Camera-type eye (tissue), 1 donor: ENCODE measurements around the gene CROCC. TPM values are rescaled to one million over a fixed set of nuclear protein-coding genes. Genes with fewer than 3 reads are reported as not detected.

Experiments
- total RNA-seq: library from RNA; depleted of rRNA; stranded (reverse); fragments of >200 nt; gene quantifications from one replicate; pipeline ENCODE4 v1.2.3, GENCODE V29; 2014

CROCC gene, protein sequence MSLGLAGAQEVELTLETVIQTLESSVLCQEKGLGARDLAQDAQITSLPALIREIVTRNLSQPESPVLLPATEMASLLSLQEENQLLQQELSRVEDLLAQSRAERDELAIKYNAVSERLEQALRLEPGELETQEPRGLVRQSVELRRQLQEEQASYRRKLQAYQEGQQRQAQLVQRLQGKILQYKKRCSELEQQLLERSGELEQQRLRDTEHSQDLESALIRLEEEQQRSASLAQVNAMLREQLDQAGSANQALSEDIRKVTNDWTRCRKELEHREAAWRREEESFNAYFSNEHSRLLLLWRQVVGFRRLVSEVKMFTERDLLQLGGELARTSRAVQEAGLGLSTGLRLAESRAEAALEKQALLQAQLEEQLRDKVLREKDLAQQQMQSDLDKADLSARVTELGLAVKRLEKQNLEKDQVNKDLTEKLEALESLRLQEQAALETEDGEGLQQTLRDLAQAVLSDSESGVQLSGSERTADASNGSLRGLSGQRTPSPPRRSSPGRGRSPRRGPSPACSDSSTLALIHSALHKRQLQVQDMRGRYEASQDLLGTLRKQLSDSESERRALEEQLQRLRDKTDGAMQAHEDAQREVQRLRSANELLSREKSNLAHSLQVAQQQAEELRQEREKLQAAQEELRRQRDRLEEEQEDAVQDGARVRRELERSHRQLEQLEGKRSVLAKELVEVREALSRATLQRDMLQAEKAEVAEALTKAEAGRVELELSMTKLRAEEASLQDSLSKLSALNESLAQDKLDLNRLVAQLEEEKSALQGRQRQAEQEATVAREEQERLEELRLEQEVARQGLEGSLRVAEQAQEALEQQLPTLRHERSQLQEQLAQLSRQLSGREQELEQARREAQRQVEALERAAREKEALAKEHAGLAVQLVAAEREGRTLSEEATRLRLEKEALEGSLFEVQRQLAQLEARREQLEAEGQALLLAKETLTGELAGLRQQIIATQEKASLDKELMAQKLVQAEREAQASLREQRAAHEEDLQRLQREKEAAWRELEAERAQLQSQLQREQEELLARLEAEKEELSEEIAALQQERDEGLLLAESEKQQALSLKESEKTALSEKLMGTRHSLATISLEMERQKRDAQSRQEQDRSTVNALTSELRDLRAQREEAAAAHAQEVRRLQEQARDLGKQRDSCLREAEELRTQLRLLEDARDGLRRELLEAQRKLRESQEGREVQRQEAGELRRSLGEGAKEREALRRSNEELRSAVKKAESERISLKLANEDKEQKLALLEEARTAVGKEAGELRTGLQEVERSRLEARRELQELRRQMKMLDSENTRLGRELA (N-terminal part only)
- total RNA-seq, result 81.3 TPM

DNA sequence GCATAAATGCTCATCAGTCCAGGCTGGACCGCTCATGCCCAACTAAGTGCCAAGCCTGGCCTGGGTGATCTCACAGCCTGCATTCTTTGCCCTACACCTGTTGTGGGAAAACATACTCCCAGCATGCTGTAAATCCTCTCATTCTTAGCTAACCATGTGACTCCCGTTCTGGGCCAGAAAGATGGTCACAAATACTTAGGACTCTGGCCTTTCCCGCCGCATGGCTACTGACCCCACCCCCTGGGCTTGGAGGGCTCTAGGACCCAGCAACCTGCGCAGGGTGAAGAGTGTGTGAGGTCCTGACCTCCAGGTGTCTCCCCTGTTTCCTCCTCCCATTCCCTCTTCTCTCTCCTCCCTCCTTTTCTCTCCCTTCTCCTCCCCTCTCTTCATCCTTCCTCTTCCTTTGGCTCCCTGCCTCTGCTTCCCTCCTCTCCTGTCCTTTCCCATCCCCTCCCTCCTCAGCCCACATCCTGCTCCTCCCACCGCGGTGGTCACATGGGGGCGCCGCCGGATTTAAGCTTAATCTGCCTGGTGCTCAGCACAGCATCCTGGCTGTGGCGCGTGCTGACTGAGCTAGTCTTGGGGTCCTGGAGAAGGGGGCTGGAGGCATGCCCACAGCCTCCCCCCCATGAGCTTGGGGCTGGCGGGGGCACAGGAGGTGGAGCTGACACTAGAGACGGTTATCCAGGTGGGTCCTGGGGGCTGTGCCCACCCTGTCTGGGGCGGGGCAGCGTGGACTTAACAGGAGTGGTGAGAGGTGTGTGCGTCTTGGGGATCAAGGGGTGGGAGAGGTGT is at the start of gene CROCC:
Gene CROCC, plus strand, starts transcription at position 541 of the 795 bp plus-strand sequence. Its CDS starts 88 bp downstream, at position 629.

DNA sequence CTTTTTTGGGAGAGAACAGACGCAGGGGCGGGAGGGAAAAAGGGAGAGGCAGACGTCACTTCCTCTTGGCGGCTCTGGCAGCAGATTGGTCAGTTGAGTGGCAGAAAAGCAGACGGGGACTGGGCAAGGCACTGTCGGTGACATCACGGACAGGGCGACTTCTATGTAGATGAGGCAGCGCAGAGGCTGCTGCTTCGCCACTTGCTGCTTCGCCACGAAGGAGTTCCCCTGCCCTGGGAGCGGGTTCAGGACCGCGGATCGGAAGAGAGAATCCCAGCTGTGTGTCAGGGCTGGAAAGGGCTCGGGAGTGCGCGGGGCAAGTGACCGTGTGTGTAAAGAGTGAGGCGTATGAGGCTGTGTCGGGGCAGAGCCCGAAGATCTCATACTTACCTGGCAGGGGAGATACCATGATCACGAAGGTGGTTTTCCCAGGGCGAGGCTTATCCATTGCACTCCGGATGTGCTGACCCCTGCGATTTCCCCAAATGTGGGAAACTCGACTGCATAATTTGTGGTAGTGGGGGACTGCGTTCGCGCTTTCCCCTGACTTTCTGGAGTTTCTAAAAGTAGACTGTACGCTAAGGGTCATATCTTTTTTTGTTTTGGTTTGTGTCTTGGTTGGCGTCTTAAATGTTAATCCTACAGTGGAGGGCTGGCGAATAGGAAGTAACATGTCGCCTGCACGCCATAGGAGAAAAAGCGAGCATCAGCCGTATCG is 26.0 kb upstream of the CROCC start, which contains the start of gene RNU1-2:
Gene RNU1-2, plus strand, starts transcription at position 383 of the 718 bp plus-strand sequence.

DNA sequence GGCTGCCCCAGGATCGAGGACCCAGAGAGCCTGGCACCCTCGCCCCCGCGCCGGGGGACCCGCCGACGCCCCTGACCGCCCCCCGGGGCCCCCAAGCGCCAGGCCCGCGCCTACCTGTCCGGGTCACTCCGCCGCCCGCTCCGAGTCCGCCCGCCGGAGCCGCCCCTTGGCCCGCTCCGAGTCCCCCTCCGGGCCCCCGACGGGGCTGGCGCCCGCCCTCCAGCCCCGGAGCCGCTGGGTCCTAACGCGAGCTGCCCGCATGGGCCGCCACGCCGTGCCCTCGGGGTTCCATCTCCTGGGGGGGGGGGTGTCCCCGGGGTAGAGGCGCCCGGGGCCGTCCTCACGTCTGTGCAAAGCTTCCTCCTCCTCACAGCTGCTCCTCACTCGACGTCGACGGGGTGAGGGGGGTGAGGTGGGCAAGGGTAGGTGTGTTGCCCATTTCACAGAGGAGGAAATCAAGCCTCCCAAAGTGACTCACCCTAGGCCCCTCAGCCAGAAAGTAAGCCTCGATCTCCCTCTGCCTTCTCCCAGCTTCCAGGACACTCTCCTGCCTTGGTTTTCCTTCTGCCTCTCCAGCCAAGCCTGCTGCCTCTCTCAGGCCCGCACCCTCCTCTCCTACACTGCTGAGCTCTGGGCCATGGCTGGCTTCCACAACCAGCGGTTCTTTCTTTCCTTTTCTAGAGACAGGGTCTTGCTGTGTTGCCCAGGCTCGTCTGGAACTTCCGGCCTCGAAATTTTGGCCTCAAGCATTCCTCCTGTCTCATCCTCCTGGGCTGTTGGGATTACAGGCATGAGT is 58.9 kb downstream of the CROCC start, which contains the start of gene MFAP2:
Gene MFAP2, minus strand, starts transcription at position 148 of the 796 bp plus-strand sequence. CDS start 2,347 bp downstream, outside the sequence.

DNA sequence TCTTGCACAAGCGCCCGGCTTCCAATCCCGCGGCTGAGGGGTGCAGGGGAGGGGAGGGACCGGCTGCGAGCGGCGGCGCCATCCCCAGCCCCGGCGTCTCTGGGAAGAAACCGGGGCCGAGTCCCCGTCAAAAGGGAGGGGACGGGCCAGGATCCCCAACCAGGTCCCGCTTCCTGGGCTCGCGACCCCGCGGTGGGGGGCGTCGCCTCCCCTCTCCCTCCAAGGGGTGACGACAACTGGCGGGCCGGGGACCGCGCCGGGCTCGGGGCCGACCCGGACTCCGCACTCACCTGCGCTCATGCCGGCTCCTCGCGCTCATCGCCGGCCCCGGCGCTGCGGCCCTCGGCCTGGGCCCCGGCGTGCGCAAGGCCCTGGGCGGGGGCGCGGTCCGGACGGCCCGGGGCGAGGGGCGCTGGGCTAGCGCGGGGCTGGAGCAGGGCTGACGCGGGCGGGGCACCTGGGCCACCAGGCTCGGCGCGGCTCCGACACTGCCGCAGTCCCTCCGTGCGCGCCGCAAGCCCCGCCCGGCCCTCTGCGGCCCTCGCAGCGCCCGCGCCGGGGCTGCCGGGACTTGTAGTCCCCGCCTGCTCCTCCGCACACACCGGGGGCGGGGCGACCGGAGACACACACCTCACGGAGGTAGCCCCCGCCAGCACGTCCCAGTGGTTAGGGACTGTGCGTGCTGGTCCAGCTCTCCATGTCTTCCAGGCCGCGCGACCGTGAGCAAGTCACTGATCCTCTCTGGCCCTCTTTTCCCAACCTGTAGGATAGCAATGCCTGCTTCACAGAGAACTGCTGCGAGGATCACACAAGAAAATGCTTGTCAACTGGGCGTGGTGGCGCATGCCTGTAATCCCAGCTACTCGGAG is 89.9 kb downstream of the CROCC start, which contains the start of gene ATP13A2:
Gene ATP13A2, minus strand, starts transcription at position 490 of the 869 bp plus-strand sequence. Its CDS starts 190 bp downstream, at position 300.

Other genes starting within 250 kb of the CROCC start
- gene RNU1-4, start 181.4 kb upstream of the CROCC start, total RNA-seq, result under 0.01 TPM
- under 0.01 TPM for gene RNU1-2, start 26.0 kb upstream of the CROCC start, total RNA-seq
- 52.1 TPM for gene MFAP2, start 58.7 kb downstream of the CROCC start, total RNA-seq
- gene ATP13A2, start 90.0 kb downstream of the CROCC start, total RNA-seq, result 29.6 TPM
- gene SDHB, start 132.1 kb downstream of the CROCC start, total RNA-seq, result 59.8 TPM
- 24.0 TPM for gene PADI2, start 197.5 kb downstream of the CROCC start, total RNA-seq